ENCODE results near the gene RGSL1. TPM values are rescaled to one million over a fixed set of nuclear protein-coding genes. Genes with fewer than 3 reads are reported as not detected.

The RGSL1 gene
- total RNA-seq, 1 experiment from 2014 or later, result not detected

GRCh38 chr1:182600036-182600713 lies 150.2 kb downstream of the RGSL1 start:
- no peak for DNase-seq (ENCODE audit: low read depth, low spot score)
- in situ Hi-C loops (cut with HindIII; ENCODE audit: low pct_unique_long_range_greater_than_20kb, low sequenced_read_pairs), result no loop called here

- in situ Hi-C loops (cut with HindIII; ENCODE audit: low pct_unique_long_range_greater_than_20kb, low sequenced_read_pairs), result no loop called here
- no peak for DNase-seq (ENCODE audit: low read depth, low spot score)
These were observed 150.9 kb downstream of the RGSL1 start for GRCh38 chr1:182600745-182601415.

GRCh38 chr1:182601416-182601786 lies 151.5 kb downstream of the RGSL1 start:
- in situ Hi-C loops (cut with HindIII; ENCODE audit: low pct_unique_long_range_greater_than_20kb, low sequenced_read_pairs), result no loop called here
- peak; percentile 81 for DNase-seq (ENCODE audit: low read depth, low spot score)

GRCh38 chr1:182601913-182602312 lies 152.0 kb downstream of the RGSL1 start:
- in situ Hi-C loops (cut with HindIII; ENCODE audit: low pct_unique_long_range_greater_than_20kb, low sequenced_read_pairs), result no loop called here
- DNase-seq (ENCODE audit: low read depth, low spot score), result no peak

GRCh38 chr1:182602935-182603645 lies 153.1 kb downstream of the RGSL1 start:
- no peak for DNase-seq (ENCODE audit: low read depth, low spot score)

GRCh38 chr1:182603646-182604174 lies 153.8 kb downstream of the RGSL1 start:
- no peak for DNase-seq (ENCODE audit: low read depth, low spot score)
- in situ Hi-C loops (cut with HindIII; ENCODE audit: low pct_unique_long_range_greater_than_20kb, low sequenced_read_pairs), result no loop called here

More at GRCh38 chr1:182602935-182603645, 153.1 kb downstream of the RGSL1 start:
- in situ Hi-C loops (cut with HindIII; ENCODE audit: low pct_unique_long_range_greater_than_20kb, low sequenced_read_pairs), result no loop called here

- DNase-seq (ENCODE audit: low read depth, low spot score), result peak; percentile 73
- in situ Hi-C loops (cut with HindIII; ENCODE audit: low pct_unique_long_range_greater_than_20kb, low sequenced_read_pairs), result no loop called here
These were observed 154.5 kb downstream of the RGSL1 start, which contains the start of gene RGS16 for GRCh38 chr1:182604175-182605164. RGS16 (minus strand) TSS chr1:182604389; CDS start chr1:182604259, 130 bp downstream.

- in situ Hi-C loops (cut with HindIII; ENCODE audit: low pct_unique_long_range_greater_than_20kb, low sequenced_read_pairs), result no loop called here
- no peak for DNase-seq (ENCODE audit: low read depth, low spot score)
These were observed 157.6 kb downstream of the RGSL1 start for GRCh38 chr1:182607566-182607965.

GRCh38 chr1:182608236-182608635 lies 158.3 kb downstream of the RGSL1 start:
- in situ Hi-C loops (cut with HindIII; ENCODE audit: low pct_unique_long_range_greater_than_20kb, low sequenced_read_pairs), result no loop called here
- no peak for DNase-seq (ENCODE audit: low read depth, low spot score)

- in situ Hi-C loops (cut with HindIII; ENCODE audit: low pct_unique_long_range_greater_than_20kb, low sequenced_read_pairs), result no loop called here
- no peak for DNase-seq (ENCODE audit: low read depth, low spot score)
These were observed 159.1 kb downstream of the RGSL1 start for GRCh38 chr1:182608845-182609610.

Small RNA genes within 50 kb of the gene (small RNA-seq; reads per million reads assigned to genes)
- 0 reads per million in 2 experiments for gene RF00017

Other genes with a start within 250 kb of the RGSL1 start
- gene GLUL, start 58.4 kb upstream of the RGSL1 start, total RNA-seq (2014; rRNA removed; shearing (Covaris generic)), result 262 and 278 TPM in 2 replicates
- not detected in 2 replicates for gene TEDDM1, start 49.5 kb upstream of the RGSL1 start, total RNA-seq (2014; rRNA removed; shearing (Covaris generic))
- gene RNASEL, start 139.1 kb downstream of the RGSL1 start, total RNA-seq (2014; rRNA removed; shearing (Covaris generic)), result 5.6 and 6.6 TPM in 2 replicates
- gene RGS16, start 154.2 kb downstream of the RGSL1 start, total RNA-seq (2014; rRNA removed; shearing (Covaris generic)), result 0.16 and 0.24 TPM in 2 replicates
- gene RGS8, start 234.4 kb downstream of the RGSL1 start, total RNA-seq (2014; rRNA removed; shearing (Covaris generic)), result not detected in 2 replicates

Measured in SK-MEL-5 (cell line).